ENCODE results near the gene SLC22A12.
"Not testable (repeated sequence)": the region's sequence is repeated elsewhere in the genome, so short reads cannot be mapped to it uniquely, and the experiment has no call there.

DNA sequence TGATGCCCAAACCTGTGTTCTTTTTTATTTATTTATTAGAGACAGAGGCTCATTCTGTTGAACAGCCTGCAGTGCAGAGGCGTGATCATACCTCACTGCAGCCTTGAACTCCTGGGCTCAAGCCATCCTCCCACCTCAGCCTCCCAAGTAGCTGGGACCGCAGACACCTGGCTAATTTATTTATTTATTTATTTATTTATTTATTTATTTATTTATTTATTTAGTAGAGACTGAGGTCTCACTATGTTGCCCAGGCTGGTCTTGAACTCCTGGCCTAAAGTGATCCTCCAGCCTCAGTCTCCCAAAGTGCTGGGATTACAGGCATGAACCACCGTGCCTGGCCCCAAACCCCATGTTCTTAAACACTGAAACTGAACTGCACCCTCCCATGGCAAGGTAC is 29.6 kb upstream of the SLC22A12 start:
- TF ChIP-seq ELK1 (IDR thresholded peaks at IDR 0.05; ENCODE audit: low read depth, low read length); MAX (IDR thresholded peaks at IDR 0.05); EP300 (IDR thresholded peaks at IDR 0.05); RFX5 (IDR thresholded peaks at IDR 0.05); MAFK (IDR thresholded peaks at IDR 0.05; ENCODE audit: partially characterized antibody); KDM1A (IDR thresholded peaks at IDR 0.05; ENCODE audit: low read depth); RNF2 (IDR thresholded peaks at IDR 0.05; ENCODE audit: borderline replicate concordance, low read depth); POLR2A (IDR thresholded peaks at IDR 0.05; ENCODE audit: low read length); CTCF (IDR thresholded peaks at IDR 0.05); RCOR1 (IDR thresholded peaks at IDR 0.05; ENCODE audit: low read depth, low read length); CHD4 (IDR thresholded peaks at IDR 0.05; ENCODE audit: borderline replicate concordance); PBX3 (IDR thresholded peaks at IDR 0.05): not testable (repeated sequence)
